ENCODE results near the gene WDR27. TPM values are rescaled to one million over a fixed set of nuclear protein-coding genes. Genes with fewer than 3 reads are reported as not detected.

The WDR27 gene
- polyA plus RNA-seq, 4 donors, result 9.7 to 62.2 (median 14.7) TPM

DNA sequence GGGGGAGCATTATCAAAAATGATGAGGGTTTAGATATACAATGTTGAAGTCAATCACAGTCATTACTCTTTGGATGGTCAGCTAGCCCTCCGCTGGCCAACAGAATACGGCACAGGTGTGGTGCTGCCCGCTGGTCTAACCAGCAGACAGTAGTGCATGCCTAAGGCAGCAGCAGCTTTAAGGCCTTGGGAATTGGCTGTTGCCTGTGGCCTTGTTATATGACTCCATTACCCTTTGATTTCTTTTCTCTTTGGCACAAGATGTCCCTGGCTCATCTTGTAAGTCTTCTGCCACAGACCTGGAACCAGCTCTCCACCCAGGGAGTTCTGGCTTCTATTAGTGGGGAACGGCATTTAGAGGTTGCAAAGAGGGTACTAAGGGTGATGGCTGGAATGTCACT is 110.2 kb downstream of the WDR27 start:
- H3K27ac ChIP-seq (ENCODE audit: low read depth in 1 of 3, low read length in 2 of 3), result no peak overlapping the region
- no peak overlapping the region for H3K4me3 ChIP-seq (ENCODE audit: low read depth in 1 of 3, low read length in 3 of 3)
- FAIRE-seq, result no peak
- 85 to 97% (median 92%) methylated on average over 4 of the region's 4 CpGs for WGBS, 3 donors
- DNase-seq, result no peak
- H3K9me3 ChIP-seq (ENCODE audit: control insufficient read depth in 2 of 2, insufficient read depth in 1 of 2, low read depth in 1 of 2, low read length in 1 of 2), result no peaks in the 10 kb centered on the region
- H3K36me3 ChIP-seq (ENCODE audit: control insufficient read depth in 3 of 3, insufficient read depth in 2 of 3, low read depth in 1 of 3, low read length in 3 of 3), result peaks cover 0 to 3% (median 0%) of the 10 kb centered on the region in 3 donors
- H3K27me3 ChIP-seq (ENCODE audit: control insufficient read depth in 3 of 3, insufficient read depth in 3 of 3, low read length in 3 of 3), result no peaks in the 10 kb centered on the region
- peaks cover 0 to 5% (median 0%) of the 10 kb centered on the region in 3 donors for H3K4me1 ChIP-seq (ENCODE audit: control insufficient read depth in 3 of 3, insufficient read depth in 2 of 3, low read depth in 1 of 3, low read length in 2 of 3)

DNA sequence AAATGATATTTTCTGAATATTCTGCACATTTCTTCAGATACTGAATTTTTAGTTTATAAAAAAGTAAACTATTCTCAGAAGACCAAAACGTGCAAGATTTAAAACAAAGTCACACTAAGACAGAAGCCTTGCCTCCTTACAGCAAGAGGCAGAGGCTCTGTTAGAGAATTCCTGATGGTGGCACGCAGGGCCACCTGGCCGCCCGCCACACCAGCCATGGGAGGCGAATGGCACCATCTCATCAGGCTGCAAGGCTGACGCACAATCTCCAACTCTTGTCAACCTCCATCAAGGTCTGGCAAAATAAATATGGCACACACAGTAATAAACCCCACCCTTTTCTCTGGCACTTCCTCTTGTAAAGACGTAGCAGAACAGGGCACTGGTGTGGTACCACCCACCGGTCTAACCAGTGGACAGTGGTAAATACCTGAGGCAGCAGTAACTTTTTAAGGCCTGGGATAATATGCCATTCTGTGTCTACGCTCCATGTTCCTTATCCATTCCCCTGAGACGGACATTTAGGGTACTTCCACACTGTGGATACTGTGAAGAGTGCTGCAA is 111.4 kb downstream of the WDR27 start:
- Histone ChIP-seq H3K4me1 (ENCODE audit: control insufficient read depth in 3 of 3, insufficient read depth in 2 of 3, low read depth in 1 of 3, low read length in 2 of 3) (peaks cover 0 to 5% (median 0%) of the 10 kb centered on the region in 3 donors), H3K4me3 (ENCODE audit: low read depth in 1 of 3, low read length in 3 of 3) (no peak overlapping the region), H3K27ac (ENCODE audit: low read depth in 1 of 3, low read length in 2 of 3) (peak overlapping the region in 1 of 3 donors; percentile 44), H3K36me3 (ENCODE audit: control insufficient read depth in 3 of 3, insufficient read depth in 2 of 3, low read depth in 1 of 3, low read length in 3 of 3) (peaks cover 0 to 3% (median 0%) of the 10 kb centered on the region in 3 donors), H3K27me3 (ENCODE audit: control insufficient read depth in 3 of 3, insufficient read depth in 3 of 3, low read length in 3 of 3) (no peaks in the 10 kb centered on the region), H3K9me3 (ENCODE audit: control insufficient read depth in 2 of 2, insufficient read depth in 1 of 2, low read depth in 1 of 2, low read length in 1 of 2) (no peaks in the 10 kb centered on the region)
- peak in 1 of 2 donors; percentile 13 for DNase-seq
- 72 to 83% (median 81%) methylated on average over 10 of the region's 10 CpGs for WGBS, 3 donors
- FAIRE-seq, result no peak

DNA sequence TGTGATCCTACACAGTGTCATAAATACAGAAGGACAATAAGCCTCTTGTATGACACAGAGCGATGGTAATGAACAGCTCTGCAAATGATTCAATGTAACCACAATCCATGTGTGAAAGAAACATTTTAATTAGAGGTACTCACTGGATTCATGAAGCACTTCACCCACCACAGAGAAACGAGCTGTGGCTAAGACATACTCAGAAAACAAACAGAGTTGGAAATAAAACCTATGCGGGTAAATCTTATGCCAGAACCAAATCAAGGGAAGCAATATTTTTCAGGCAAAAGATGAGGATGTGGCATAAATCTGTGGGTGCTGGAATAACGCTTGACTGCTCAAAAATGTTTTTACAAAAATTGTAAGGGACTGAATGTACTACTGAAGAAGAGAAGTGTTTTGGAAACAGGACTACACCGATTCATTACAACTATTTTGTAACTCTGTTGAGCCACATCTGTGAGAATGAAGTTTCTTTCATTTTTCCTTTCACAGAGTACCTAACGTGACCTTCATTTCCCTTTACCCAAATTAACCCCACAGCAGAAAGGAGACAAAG is 112.1 kb downstream of the WDR27 start:
- Histone ChIP-seq H3K27ac (ENCODE audit: low read depth in 1 of 3, low read length in 2 of 3) (peak overlapping the region in 2 of 3 donors; percentile 30 to 62), H3K36me3 (ENCODE audit: control insufficient read depth in 3 of 3, insufficient read depth in 2 of 3, low read depth in 1 of 3, low read length in 3 of 3) (peaks cover 0 to under 1% (median 0%) of the 10 kb centered on the region in 3 donors), H3K9me3 (ENCODE audit: control insufficient read depth in 2 of 2, insufficient read depth in 1 of 2, low read depth in 1 of 2, low read length in 1 of 2) (no peaks in the 10 kb centered on the region), H3K4me3 (ENCODE audit: low read depth in 1 of 3, low read length in 3 of 3) (no peak overlapping the region), H3K4me1 (ENCODE audit: control insufficient read depth in 3 of 3, insufficient read depth in 2 of 3, low read depth in 1 of 3, low read length in 2 of 3) (peaks cover 0 to 5% (median 0%) of the 10 kb centered on the region in 3 donors), H3K27me3 (ENCODE audit: control insufficient read depth in 3 of 3, insufficient read depth in 3 of 3, low read length in 3 of 3) (no peaks in the 10 kb centered on the region)
- WGBS, 3 donors, result 34 to 45% (median 45%) methylated on average over 6 of the region's 6 CpGs
- no peak for FAIRE-seq
- no peak for DNase-seq

DNA sequence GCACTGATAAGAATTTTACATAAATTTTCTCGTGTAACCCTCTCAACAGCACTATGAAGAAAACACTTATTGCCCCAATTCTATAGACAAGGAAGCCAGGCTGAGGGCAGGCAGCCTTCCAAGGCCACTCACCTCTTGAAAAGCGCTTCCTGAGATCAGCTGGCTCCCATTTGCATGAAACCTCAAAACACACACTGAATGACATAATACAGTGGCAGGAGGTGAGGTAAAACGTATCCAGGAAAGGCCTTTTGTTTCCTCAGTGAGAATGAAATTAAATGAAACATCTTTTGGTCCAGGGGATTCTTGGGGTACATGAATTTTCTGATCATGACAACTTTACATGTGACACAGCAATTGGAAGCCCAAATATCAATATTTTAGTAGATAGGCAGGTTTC is 112.5 kb downstream of the WDR27 start:
- no peaks in the 10 kb centered on the region for H3K27me3 ChIP-seq (ENCODE audit: control insufficient read depth in 3 of 3, insufficient read depth in 3 of 3, low read length in 3 of 3)
- no peak overlapping the region for H3K4me3 ChIP-seq (ENCODE audit: low read depth in 1 of 3, low read length in 3 of 3)
- H3K27ac ChIP-seq (ENCODE audit: low read depth in 1 of 3, low read length in 2 of 3), result peak overlapping the region in 2 of 3 donors; percentile 30 to 62
- peaks cover 0 to 5% (median 0%) of the 10 kb centered on the region in 3 donors for H3K4me1 ChIP-seq (ENCODE audit: control insufficient read depth in 3 of 3, insufficient read depth in 2 of 3, low read depth in 1 of 3, low read length in 2 of 3)
- DNase-seq, result peak in 1 of 2 donors; percentile 21
- WGBS, 3 donors, result 35 to 42% (median 41%) methylated on average over 3 of the region's 3 CpGs
- H3K36me3 ChIP-seq (ENCODE audit: control insufficient read depth in 3 of 3, insufficient read depth in 2 of 3, low read depth in 1 of 3, low read length in 3 of 3), result no peaks in the 10 kb centered on the region
- H3K9me3 ChIP-seq (ENCODE audit: control insufficient read depth in 2 of 2, insufficient read depth in 1 of 2, low read depth in 1 of 2, low read length in 1 of 2), result no peaks in the 10 kb centered on the region
- FAIRE-seq, result no peak

DNA sequence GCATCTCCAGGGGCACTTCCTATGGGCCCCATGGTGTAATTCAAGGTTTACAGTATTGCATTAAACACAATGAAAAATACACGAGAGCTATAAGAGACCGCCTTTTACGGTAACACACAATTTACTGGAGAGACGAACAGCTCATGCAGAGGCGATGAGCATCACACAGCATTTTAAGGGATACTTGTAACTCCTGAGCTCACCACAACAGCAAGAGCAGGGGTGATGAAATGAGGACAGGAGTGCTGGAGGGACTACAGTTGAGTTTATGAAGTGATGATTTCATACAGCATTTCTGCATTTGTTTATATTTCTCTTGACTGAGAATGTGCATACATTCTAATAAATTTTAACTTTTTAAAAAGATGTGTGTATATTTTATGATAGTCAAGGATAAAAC is 113.9 kb downstream of the WDR27 start:
- Histone ChIP-seq H3K36me3 (ENCODE audit: control insufficient read depth in 3 of 3, insufficient read depth in 2 of 3, low read depth in 1 of 3, low read length in 3 of 3) (no peaks in the 10 kb centered on the region), H3K4me3 (ENCODE audit: low read depth in 1 of 3, low read length in 3 of 3) (no peak overlapping the region), H3K9me3 (ENCODE audit: control insufficient read depth in 2 of 2, insufficient read depth in 1 of 2, low read depth in 1 of 2, low read length in 1 of 2) (no peaks in the 10 kb centered on the region), H3K27ac (ENCODE audit: low read depth in 1 of 3, low read length in 2 of 3) (no peak overlapping the region), H3K27me3 (ENCODE audit: control insufficient read depth in 3 of 3, insufficient read depth in 3 of 3, low read length in 3 of 3) (no peaks in the 10 kb centered on the region), H3K4me1 (ENCODE audit: control insufficient read depth in 3 of 3, insufficient read depth in 2 of 3, low read depth in 1 of 3, low read length in 2 of 3) (peaks cover 0 to 5% (median 0%) of the 10 kb centered on the region in 3 donors)
- FAIRE-seq (no peak), DNase-seq (no peak)
- WGBS, 3 donors, result 94 to 98% (median 97%) methylated on average over 5 of the region's 5 CpGs

DNA sequence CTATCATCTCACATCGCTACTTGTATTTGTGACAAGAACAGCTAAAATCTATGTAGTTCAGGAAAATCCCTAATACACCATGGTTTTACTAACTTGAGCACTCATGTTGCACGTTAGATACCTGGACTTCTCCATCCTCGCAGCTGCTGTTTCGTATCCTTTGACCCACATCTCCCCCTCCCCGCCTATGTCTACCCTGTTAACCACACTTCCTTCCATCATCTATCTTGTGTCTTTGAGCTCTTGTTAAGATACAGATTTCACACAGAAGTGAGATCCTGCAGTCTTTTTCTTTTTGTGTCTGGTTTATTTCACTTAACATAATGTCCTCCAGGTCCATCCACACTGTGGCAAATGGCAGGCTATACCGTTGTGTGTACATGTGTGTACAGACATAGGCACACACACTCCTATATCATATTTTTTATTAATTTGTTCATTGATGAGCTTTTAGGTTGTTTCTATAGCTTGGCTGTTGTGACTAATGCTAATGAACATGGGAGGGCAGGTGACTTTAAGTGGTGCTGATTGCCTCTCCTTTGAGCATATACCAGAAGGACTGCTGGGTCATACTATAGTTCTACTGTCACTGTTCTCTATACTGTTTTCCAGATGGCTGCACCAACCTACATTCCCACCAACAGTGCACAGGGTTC is 117.8 kb downstream of the WDR27 start:
- H3K27ac ChIP-seq (ENCODE audit: low read depth in 1 of 3, low read length in 2 of 3), result no peak overlapping the region
- FAIRE-seq (no peak), DNase-seq (peak in 1 of 2 donors; percentile 16)
- no peak overlapping the region for H3K4me3 ChIP-seq (ENCODE audit: low read depth in 1 of 3, low read length in 3 of 3)
- H3K4me1 ChIP-seq (ENCODE audit: control insufficient read depth in 3 of 3, insufficient read depth in 2 of 3, low read depth in 1 of 3, low read length in 2 of 3), result peaks cover 0 to 5% (median 0%) of the 10 kb centered on the region in 3 donors
- H3K36me3 ChIP-seq (ENCODE audit: control insufficient read depth in 3 of 3, insufficient read depth in 2 of 3, low read depth in 1 of 3, low read length in 3 of 3), result peaks cover 0 to 6% (median 2%) of the 10 kb centered on the region in 3 donors
- no peaks in the 10 kb centered on the region for H3K9me3 ChIP-seq (ENCODE audit: control insufficient read depth in 2 of 2, insufficient read depth in 1 of 2, low read depth in 1 of 2, low read length in 1 of 2)
- WGBS, 3 donors, result 65 to 78% (median 77%) methylated on average over 6 of the region's 6 CpGs
- H3K27me3 ChIP-seq (ENCODE audit: control insufficient read depth in 3 of 3, insufficient read depth in 3 of 3, low read length in 3 of 3), result no peaks in the 10 kb centered on the region

DNA sequence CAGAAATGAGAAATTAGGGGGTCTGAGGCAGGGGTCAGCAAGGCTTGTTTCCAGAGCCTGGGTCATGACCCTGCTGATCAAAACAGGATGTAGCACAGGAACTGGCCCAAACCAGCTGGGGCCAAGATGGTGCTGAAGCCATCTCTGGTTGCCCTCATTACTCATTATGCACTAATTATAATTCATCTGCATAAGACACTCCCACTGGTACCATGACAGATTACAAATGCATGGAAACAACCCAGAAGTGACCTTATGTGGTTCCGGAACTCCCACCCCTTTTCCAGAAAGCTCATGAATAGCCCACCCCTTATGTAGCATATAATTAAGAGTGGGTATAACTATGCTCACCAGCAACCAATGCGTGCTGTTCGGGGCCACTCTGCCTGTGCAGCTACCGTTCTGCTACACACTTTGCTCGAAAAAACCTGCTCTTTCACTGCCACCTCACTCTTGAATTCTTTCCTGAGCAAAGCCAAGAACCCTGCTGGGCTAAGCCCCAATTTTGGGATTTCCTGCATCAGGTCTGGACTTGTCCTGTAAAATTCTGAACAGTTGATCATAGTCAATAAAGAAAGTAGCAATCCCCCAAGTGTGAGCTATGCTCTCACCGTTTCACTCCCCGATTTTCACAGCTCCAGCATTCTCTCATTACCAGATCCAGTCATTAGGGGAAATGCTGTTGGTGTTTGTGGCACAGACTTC is 122.3 kb downstream of the WDR27 start:
- Histone ChIP-seq H3K9me3 (ENCODE audit: control insufficient read depth in 2 of 2, insufficient read depth in 1 of 2, low read depth in 1 of 2, low read length in 1 of 2) (no peaks in the 10 kb centered on the region), H3K4me3 (ENCODE audit: low read depth in 1 of 3, low read length in 3 of 3) (no peak overlapping the region), H3K4me1 (ENCODE audit: control insufficient read depth in 3 of 3, insufficient read depth in 2 of 3, low read depth in 1 of 3, low read length in 2 of 3) (no peaks in the 10 kb centered on the region), H3K27me3 (ENCODE audit: control insufficient read depth in 3 of 3, insufficient read depth in 3 of 3, low read length in 3 of 3) (no peaks in the 10 kb centered on the region), H3K36me3 (ENCODE audit: control insufficient read depth in 3 of 3, insufficient read depth in 2 of 3, low read depth in 1 of 3, low read length in 3 of 3) (peaks cover 0 to 6% (median 2%) of the 10 kb centered on the region in 3 donors), H3K27ac (ENCODE audit: low read depth in 1 of 3, low read length in 2 of 3) (no peak overlapping the region)
- FAIRE-seq (no peak), DNase-seq (no peak)
- 88 to 95% (median 94%) methylated on average over 7 of the region's 7 CpGs for WGBS, 3 donors

DNA sequence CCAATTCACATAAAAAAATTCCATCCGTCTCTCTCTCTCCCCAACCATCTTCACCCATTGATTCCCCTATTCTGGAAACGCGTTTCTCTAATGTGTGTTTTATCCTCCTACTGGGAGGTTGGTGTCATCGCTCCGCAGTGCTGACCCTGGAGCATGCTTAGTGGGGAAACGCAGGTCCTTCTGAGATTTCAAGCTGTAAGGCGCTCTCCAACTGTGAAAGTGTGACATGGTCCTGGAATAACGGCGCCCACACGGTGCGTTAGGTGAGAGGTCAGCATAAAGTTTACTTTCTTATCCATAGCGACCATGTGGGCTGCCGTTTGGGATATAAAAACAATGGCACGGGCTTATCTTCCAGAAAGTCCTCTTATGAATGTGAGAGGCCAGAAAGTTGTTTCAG is 123.9 kb downstream of the WDR27 start:
- Histone ChIP-seq H3K4me1 (ENCODE audit: control insufficient read depth in 3 of 3, insufficient read depth in 2 of 3, low read depth in 1 of 3, low read length in 2 of 3) (no peaks in the 10 kb centered on the region), H3K9me3 (ENCODE audit: control insufficient read depth in 2 of 2, insufficient read depth in 1 of 2, low read depth in 1 of 2, low read length in 1 of 2) (no peaks in the 10 kb centered on the region), H3K27me3 (ENCODE audit: control insufficient read depth in 3 of 3, insufficient read depth in 3 of 3, low read length in 3 of 3) (no peaks in the 10 kb centered on the region), H3K4me3 (ENCODE audit: low read depth in 1 of 3, low read length in 3 of 3) (peak overlapping the region in 1 of 3 donors; percentile 6), H3K36me3 (ENCODE audit: control insufficient read depth in 3 of 3, insufficient read depth in 2 of 3, low read depth in 1 of 3, low read length in 3 of 3) (peaks cover 0 to 6% (median 2%) of the 10 kb centered on the region in 3 donors), H3K27ac (ENCODE audit: low read depth in 1 of 3, low read length in 2 of 3) (no peak overlapping the region)
- FAIRE-seq, result no peak
- DNase-seq, result no peak
- 88 to 95% (median 91%) methylated on average over 14 of the region's 14 CpGs for WGBS, 3 donors
